Non-pigmented ciliary epithelial cell (primary cell): ENCODE results near the gene MYCBPAP.

Experiments used
- DNase-seq: peaks from one replicate; pipeline ENCODE4 v3.0.0-alpha.2; 2010; ENCODE audit warnings: low read depth

Gene MYCBPAP

DNA sequence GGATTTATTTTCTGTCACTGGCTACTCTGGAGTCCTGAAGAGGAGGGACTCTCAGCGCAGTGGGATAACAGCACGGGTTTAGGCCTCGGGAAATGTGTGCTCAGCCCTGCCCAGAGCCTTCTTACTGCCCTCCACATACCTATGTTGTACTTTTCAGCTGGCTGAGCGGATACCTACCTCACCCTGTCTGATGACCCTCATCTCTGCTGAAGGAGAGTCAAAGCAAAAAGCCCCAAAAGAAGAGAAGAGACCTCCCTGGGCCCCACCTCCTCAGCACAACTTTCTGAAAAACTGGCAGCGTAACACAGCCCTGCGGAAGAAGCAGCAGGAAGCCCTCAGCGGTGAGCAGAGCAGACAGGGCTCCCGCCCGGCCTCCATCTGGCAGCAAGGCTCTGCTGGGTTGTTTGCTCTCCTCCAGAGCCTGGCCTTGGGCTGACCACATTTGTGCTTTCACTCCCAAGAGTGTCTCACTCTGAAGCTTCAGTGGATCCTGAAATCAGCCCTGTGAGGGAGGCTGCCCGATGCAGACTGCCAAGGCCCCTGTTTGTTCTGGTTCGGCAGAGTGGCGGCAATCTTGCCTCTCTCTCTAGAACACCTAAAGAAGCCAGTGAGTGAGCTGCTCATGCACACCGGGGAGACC, 10.3 kb downstream of the MYCBPAP start:
- DNase-seq = no peak

DNA sequence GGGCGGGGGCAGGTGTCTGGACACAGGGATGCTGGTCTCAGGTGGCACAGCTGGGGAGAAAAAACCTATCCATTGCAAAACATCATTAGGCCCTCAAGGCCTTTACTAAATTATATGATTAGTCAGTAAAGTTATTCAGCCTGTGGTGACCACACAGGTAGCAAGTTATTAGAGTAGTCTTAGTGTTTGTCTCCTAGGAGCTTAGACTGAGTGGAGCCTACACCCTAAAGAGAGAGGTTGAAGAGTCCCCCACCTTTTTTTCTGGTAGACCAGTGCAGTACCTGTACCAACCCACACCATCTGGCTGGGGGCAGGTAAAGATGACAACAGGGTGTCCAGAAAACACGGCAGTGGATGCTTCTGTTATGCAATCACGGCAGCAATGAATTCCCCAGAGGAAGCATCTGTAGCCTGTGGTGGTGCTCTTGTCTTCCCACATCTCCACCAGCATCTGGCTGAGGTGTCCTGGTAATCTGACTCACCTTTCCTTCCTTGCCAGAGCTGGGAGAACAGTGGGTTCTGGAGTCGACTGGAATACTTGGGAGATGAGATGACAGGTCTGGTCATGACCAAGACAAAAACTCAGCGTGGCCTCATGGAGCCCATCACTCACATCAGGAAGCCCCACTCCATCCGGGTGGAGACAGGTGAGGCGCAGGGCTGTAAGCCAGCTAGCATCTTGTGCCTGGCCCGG, 11.0 kb downstream of the MYCBPAP start:
- DNase-seq = no peak

DNA sequence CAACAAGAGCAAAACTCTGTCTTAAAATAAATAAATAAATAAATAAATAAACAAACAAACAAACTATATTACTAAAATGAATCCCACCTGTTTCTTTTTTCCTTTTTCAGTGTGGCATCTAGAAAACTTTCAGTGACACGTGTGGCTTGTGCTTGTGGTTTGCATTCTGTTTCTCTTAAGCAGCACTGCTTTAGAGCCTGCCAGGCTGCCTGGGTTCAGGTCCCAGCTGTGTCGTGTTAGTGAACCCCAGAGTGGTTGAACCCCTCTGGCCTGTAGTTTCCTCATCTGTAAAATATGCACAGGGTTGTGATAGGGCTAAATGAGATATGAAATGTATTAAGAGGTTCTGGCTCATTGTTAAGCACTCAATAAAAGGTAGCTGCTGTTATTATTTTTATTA, 12.2 kb downstream of the MYCBPAP start:
- no peak for DNase-seq

DNA sequence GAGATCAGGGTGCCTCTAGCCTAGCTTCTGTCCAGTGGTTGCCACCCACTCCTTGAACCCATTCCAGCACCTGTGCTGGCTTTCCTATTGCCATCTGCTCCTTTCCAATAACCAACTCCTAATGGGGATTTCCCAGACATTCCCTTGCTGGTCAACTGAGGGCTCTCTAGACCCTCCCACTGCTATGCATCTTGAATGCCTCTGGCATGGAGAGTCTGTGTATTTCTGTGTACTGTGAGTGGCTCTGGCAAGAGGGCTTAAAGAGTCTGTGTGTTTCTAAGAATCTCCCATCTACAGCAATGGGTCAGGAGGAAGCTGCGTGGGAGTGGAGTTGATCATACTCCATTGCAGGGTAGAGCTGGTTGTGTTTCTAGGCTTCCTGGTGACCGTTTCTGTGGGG, 13.3 kb downstream of the MYCBPAP start:
- no peak for DNase-seq

DNA sequence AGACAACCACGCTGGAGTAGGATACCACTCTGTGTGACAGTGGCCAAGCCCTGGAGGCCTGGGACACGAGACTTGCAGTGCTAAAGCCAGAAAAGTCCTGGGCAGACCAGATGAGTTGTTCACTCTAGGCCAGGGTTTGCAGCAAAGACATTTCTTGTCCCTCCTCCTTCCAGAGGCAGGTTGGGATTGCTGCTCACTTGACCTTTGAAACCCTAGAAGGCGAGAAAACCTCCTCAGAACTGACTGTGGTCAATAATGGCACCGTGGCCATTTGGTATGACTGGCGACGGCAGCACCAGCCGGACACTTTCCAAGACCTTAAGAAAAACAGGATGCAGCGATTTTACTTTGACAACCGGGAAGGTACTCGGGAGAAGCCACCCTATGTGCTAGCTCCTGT, 14.5 kb downstream of the MYCBPAP start:
- no peak for DNase-seq

DNA sequence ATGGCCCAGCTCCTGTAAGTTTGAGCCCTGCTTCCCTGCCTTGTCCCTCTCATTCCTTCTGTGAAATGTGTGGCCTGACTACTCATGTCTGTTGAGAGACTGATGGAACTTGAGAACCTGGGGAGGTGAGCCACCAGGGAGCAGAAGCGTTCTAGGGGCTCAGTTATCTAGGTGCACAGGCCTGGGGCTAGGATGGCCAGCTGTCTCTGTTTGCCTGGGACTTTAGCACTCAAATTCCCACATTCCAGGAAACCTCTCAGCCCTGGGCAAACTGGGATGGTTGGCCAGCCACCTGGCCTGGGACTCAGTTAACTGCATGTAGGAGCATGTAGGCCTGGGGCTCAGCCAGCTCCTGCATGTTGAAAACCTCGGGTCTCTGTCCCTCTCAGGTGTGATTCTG, 15.0 kb downstream of the MYCBPAP start:
- no peak for DNase-seq

DNA sequence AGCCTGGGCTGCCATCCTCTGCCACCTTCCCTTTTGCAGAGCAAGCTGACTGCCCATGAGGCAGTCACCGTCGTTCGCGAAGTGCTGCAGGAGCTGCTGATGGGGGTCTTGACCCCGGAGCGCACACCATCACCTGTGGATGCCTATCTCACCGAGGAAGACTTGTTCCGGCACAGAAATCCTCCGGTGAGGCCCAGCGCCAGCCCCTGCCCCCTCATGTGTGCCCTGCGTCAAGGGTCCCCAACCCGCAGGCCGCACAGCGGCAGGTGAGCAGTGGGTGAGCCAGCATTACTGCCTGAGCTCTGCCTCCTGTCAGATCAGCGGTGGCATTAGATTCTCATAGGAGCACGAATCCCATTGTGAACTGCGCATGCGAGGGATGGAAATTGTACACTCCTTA, 16.6 kb downstream of the MYCBPAP start:
- no peak for DNase-seq

DNA sequence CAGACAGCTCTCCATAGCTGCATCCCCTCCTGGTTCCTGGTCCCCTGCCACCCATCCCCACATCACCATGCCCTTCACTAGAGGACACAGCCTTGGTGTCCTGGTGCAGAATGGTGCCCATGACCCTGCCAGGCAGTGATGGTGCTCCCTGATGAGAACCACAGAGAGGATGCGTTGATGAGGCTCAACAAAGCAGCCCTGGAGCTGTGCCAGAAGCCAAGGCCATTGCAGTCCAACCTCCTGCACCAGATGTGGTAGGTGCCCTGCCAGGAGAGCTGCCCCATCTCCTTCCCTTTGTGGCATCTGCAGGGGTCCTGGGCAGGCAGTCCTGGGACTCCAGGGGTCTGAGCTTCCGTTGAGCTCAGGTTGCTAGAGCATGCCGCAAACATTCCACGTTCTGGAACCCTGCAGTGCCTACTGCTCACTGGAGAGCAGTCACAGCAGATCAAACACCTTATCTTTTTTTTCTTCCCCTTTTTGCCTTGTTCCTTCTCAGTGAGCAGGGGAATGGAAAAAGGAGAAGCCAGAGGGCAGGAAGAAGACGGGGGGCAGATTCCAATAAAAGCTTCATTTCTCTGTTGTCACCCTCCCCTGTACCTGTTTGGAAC, 19.0 kb downstream of the MYCBPAP start:
- DNase-seq = no peak

DNA sequence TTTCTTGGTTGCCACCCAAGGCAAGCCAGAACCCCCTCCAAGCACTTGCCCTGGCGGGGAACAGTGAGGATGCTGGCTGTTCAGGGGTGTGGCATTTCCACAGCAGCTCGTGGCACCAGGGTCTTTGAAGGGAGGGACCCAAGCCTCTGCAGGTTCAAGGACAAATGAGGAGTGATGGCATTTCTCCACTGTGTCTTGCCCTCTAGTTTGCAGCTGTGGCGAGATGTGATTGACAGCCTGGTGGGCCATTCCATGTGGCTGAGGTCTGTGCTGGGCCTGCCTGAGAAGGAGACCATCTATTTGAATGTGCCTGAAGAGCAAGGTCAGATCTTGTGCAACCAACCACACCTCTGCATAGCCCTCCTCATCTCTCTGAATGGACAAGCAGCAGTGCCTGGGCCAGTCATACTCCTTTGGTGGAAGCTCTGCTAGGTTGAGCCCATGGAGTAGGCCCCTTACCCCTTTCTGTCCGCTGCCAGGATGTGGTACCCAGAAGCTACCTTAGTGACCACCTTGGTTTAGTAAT, 19.8 kb downstream of the MYCBPAP start:
- DNase-seq = no peak

DNA sequence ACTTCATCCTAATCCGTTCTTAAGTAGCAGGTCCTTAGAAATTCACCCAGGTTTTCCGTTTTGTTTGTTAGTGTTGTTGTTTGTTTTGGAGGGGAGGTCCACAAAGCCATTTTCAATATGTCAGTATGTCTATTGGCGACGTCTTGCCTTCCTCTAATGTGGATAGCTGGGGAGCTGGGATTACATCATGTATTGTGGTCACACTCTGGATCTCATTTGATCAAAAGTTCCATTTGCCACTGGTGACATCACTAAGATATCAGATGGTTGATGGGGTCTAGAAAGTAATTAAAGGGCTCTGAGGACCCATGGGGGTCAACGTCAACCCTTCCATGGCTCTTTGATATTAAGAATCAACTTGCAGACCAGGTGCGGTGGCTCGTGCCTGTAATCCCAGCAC, 21.6 kb downstream of the MYCBPAP start:
- DNase-seq = no peak

DNA sequence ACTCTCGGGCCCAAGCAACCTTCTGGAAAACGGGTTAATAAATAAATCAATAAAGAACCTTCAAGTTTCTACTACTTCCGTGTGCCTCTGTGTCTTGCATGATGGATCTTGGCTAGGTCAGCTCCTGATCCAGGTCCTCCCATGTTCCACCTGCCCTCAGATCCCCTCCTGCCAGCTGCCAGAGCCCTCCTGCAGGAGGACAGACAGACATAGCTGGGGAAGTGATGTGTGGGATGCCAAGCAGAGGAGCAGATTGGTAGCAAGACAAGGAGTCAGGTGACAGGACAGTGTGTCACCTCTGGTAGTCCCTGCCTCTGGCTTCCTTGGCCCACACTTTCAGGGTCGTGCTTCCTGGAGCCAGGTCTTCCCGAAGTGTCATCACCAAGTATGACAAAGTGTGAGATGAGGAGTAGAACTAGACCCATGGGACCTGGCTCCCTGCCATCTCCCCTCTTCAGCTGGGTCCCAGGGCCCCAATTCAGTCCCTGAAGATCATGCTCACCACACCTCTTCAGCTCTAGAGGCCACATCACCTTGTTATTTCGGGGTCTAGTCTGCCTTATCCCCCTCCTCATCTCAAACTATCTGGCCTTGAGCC, 23.3 kb downstream of the MYCBPAP start:
- DNase-seq = no peak

DNA sequence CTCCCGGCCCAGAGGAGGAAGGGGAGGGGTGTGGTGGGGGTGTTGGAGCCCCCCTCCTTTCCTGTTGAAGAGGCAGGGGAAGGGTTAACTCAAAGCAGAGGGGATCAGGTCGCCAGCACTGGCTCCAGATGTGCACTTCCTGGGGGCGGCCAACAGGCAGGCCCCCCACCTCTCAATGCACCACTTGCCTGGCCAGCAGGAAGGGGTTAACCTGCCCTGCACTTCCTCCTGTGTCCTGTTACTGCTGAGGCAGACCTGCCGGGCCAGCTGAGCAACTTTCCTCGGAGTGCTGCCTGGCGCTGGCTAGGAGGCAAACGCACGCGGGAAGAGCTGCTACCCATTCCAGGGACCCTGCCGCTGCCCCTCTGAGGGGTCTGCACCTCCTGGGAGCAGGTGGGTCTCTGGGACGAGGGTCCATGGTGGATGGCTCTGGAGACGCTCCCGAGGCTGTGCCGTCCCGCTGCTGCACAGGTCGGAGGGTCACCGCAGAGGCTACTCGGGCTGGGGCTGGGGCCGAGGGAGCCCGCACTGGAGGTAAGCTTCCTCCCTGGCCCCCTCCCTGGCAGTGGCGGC, 24.3 kb downstream of the MYCBPAP start, which contains the start of gene EPN3:
Gene EPN3 (plus strand): TSS at position 284 of the 573 bp plus-strand sequence. CDS start 3,822 bp downstream, outside the sequence.
- DNase-seq = no peak

DNA sequence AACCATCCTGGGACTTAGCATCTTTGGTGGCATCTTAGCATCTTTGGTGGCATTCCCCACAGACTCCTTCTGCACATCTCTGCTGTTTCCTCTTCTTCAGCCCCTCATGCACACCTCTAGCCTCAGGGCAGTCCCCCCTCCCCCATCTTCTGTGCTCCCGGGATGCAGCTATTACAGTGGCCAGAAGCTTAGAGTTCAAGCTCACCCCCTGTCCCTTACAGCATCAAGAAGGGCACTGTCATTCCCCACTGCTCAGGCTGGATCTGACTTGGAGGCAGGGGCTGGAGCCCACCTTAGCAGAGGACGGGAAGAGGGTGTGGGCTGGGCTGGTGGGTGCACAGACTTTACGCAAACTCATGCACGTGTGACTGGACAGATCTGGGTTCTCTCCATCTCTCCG, 24.9 kb downstream of the MYCBPAP start:
- DNase-seq = no peak

DNA sequence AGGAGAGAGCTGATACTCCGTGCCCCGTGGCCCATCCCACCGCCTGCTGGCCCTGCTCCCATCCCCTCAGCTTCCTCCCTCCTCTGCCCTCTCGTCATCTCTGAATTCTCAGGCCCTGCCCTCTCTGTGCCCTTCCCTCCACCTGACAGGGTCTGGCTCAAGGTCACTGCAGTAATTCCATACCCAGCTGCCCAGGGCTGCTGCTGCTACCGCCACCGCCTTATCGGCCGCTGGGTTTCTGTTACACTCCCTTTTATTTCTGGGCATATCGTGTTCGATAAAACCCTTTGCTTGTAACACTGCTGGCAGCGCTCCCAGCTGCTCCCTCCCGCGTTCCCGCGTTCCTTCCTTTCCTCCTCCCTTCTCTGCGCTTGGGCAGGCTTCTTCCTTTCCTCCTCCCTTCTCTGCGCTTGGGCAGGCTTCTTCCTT, 25.5 kb downstream of the MYCBPAP start:
- DNase-seq = no peak

DNA sequence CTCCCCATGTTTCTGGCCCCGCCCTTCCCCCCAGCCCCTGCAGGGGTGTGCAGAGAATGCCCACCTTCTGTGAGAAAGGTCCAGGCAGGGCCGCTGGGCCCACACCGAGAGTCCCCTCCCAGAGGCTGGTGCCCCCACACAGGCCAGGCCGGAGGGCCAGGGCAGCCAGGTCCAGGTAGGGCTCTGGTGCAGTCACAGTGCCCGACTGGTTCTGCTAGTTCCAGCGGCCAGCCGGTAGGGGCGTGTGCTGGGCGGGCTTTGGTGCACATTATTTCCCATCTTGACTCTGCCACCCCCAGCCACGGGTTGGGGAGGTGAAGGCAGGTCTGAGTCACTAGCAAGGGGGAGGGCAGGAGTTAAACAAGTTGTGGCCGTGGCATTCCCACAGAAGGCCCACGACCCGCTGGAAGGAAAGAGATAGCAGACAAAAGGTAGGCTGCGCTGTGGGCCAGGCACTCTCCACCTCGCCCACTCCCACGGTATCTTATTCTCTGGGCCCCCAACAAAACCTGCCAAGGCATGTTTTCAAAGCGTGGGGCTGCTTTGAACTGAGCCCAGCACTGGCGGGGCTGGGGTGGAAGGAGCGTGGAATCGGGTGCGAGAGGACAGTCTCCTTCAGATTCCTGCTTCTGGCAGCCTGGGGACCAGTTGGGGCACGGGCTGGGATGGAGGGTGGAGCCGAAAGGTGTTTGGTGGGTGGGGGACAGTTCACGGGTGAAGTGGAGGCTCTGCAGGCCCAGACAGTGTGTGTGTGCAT, 26.2 kb downstream of the MYCBPAP start:
- no peak for DNase-seq

DNA sequence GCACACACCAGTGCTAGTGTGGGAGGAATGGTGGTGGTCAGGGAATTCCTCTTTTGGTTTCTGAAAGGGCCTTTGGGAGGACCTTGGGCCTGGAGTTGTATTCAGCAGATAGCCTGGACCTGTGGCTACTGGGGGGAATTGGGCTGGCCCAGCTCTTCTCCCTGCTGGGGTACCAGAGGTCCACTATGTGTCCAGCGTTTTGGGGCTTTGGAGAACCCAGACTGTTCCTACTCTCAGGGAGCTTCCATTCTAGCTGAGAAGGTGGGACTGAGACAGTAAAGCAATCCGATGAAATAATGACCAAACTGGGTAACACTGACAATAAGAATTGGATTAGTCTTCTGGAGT, 26.7 kb downstream of the MYCBPAP start:
- DNase-seq = no peak

DNA sequence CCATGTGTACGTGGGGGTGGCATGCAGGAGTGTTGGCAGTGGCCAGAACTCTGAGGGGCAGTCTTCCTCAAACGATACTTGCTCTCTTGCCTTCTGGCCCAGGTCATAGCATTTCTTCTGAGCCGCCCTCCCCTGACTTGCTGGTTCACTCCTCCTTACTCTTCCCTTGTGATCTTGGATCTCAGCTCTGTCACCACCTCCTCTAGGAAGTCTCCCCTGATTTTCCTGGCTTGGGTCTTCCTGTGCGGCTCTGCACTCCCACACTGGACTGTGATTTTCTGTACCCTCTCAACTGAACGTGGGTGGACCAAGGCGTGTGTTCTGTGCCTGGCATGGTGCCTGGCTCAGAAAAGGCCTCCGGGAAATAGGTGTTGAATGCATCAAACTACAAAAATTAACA, 27.2 kb downstream of the MYCBPAP start:
- no peak for DNase-seq

DNA sequence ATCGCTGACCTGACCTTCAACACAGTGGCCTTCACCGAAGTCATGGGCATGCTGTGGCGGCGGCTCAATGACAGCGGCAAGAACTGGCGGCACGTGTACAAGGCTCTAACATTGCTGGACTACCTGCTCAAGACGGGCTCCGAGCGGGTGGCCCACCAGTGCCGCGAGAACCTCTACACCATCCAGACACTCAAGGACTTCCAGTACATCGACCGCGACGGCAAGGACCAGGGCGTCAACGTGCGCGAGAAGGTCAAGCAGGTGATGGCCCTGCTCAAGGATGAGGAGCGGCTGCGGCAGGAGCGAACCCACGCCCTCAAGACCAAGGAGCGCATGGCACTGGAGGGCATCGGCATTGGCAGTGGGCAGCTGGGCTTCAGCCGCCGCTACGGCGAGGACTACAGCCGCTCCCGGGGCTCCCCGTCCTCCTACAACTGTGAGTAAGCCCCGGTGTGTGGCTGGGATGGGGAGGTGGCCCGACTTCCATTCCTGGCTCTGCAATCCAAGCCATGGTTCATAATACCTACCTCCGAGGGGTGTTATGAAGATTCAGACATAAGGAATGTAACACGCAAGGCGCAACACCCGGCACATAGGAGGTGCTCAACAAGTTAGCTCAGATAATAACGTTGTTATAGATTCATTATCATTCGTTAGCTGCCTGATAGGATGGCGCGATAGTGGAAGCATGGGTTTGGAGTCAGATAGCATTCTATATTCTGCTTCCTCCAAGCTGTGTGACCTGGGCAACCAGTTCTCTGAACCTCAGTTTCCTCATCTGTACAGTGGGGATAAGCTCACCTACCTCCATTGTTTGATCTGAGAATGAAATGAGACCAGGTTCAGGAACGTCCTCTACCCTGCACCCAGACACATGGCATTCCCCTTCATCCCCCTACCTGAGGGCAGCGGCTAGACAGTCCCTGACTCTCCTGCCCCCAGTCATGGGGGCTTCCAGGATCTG, 28.7 kb downstream of the MYCBPAP start:
- no peak for DNase-seq

DNA sequence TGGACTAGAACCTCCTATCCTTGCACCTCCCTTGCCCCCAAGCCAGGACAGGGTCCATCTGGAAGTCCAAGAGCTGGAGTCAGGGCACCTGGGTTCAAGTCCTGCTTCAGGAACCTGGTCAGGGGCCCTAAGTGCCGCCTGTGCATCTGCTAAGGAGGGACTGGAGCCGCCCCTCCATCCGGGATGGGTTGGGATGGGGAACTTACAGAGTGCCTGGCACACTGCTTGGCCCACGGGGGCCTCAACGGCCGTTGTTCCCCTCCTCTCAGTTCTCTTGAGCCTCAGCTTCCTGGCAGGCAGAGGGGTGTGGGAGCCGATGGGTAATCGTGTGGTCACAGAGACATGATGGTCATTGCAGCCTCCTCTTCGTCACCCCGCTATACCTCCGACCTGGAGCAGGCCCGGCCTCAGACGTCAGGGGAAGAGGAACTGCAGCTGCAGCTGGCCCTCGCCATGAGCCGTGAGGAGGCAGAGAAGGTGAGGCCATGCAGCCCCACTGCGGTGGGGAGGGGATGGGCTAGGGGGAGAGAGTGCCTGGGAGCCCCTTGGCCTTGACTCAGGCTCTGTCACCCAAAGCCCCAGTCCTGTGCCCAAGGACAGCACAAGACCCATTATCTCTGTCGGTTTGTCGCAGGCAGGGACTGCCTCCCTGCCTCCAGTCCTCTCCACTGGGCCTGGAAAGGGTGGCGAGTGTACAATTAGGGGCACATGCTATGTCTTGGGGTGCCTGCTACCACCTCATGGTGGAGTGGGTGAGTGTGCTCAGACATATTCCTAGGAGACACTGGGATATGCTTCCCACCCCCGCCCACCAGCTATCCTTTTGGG, 29.7 kb downstream of the MYCBPAP start:
- no peak for DNase-seq
